ENCODE measurements around the gene SSBP1. TPM values are rescaled to one million over a fixed set of nuclear protein-coding genes. Genes with fewer than 3 reads are reported as not detected.

SSBP1 gene, protein sequence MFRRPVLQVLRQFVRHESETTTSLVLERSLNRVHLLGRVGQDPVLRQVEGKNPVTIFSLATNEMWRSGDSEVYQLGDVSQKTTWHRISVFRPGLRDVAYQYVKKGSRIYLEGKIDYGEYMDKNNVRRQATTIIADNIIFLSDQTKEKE
- total RNA-seq, result 137 and 162 TPM in 2 replicates

DNA sequence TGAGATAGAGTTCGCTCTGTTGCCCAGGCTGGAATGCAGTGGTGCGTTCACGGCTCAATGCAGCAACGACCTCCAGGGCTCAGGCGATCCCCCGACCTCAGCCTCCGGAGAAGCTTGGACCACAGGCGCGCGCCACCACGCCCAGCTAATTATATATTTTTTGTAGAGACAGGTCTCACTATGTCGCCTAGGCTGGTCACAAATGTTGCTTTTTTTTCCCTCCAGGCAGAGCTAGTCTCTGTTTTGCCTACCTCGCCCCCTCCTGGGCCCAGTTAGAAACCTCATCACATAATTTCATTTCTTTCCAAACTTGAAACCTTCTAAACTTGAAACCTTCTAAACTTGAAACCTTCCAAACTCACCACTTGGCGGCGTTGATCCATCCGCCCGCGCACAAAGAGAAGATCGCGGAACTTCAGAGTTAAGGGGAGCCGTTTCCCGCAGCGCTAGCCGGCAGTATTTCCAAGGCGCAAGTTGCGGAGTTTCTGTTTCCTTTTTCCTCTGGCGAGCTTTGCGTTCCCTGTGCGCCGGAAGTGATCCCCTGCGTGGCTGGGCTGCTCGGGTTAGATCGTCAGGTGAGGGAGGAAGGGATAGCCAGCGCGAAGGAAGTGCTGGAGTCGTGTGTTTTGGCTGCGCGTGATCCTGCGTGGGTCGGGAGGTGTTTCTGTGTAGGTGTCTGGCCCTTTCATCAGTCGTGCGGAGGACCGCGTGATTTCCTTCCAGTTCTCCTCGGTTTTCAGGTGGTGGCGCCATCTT, at the start of gene SSBP1:
SSBP1 (plus strand) TSS at position 523 of the 756 bp plus-strand sequence. CDS start 809 bp downstream, outside the sequence.

DNA sequence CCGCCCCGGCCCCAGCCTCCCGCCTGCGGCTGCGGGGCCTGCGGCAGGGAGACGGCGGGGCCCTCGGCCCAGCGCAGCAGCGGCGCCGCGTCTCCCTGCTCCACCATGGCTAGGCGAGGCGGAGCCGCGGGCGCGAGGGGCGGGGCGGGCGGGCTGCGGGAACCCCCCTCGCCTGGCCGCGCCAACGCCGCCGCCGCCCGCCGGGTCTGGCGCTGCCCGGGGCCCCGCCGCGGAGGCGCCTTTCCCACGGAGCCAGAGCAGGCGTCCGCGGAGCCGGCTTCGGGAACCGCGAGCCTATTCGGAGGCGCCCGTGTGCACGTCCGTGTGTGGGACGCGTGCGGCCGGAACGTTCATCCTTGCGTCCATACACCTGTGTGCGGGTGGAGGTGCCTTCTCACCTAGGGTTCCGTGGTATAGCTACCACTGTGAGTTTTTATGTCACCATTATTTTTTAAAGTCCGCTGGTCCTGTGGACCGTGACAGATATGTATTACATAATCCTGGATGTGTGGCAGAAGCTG, 36.1 kb upstream of the SSBP1 start, which contains the start of gene DENND11:
DENND11 (minus strand) TSS at position 120 of the 521 bp plus-strand sequence; CDS start at position 107, 13 bp downstream.

DNA sequence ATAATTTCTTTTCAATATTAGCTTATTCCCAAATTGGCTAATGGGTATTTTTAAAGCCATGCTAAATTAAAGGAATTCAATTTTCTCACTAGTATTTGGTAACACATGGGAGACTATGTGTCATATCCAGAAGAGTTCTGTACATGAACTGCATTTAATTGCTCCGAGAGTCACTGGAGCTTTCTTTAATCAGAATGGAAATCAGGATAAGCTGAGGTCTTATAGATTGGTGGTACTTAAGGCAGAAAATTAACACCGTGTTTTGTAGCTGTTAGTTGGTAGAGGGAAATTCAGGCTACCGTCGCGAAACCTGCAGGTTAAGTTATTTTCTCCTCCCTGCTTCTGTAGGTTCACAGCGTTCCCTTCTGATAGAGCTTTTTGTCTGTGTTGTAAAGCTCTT, 29.8 kb upstream of the SSBP1 start, which contains the start of gene WEE2:
WEE2 (plus strand) TSS at position 3 of the 400 bp plus-strand sequence. CDS start 406 bp downstream, outside the sequence.

DNA sequence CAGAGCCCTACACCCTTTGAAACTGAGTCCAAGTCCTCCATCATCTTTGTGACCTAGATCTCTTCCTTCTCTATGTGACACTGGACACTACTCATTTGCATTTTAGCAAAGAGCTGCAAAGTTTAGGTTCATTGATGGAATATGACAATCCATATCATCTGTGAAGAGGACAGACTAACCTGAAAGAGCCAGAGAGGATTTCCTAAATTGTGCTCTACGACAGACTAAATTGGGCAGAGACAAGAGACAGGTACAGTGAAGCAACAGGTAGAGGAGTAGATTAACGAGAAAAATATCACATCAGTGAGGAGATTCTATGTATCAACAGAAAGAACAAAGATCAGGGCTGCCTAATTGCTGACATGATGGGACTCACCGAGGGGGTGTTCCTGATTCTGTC, 25.6 kb downstream of the SSBP1 start, which contains the start of gene TAS2R3:
TAS2R3 (plus strand) TSS at position 301 of the 400 bp plus-strand sequence; CDS start at position 363, 62 bp downstream.

DNA sequence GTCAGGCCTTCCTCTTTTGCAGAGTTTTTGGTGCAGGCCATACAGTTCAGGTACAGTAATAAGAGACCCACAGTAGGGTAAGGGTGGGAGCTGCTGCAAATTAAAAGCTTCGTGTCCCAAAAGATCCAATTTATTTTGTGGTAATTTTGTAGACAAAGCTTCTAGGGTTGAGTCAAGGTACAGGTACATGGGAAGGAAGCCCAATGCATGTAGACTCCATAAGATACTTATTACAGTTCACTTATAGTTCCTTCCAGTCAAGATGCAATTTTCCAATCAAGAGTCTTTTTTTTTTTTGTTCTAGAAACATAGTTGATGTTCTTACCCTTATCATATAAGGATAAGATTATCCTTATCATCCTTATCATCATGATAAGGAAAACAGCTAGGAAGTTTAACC, 38.2 kb downstream of the SSBP1 start, which contains the start of gene TAS2R4:
TAS2R4 (plus strand) TSS at position 301 of the 400 bp plus-strand sequence. CDS start 1,815 bp downstream, outside the sequence.

DNA sequence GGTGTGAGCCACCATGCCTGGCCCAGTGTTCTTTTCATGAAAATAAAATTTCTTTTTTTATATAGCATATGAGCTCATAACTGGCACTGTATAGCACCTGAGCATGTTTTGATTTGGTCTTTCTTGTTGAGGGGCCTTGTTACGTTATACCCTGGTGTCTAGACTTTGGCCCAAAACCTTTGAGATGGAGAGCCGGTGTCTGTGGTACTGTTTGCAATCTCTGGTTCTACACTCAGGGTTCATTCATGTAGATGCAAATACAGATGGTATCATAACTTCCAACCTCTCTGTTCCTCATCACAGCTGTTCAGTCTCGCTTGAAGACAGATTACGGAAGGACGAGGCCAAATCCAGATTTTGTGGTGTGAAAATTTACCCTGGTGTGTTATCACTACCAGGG, 51.8 kb downstream of the SSBP1 start, which contains the start of gene TAS2R5:
TAS2R5 (plus strand) TSS at position 301 of the 400 bp plus-strand sequence. CDS start 145 bp downstream, outside the sequence.

Other genes starting within 250 kb of the SSBP1 start
- 15.3 and 18.2 TPM in 2 replicates for gene AGK, start 186.9 kb upstream of the SSBP1 start, total RNA-seq
- 6.0 and 9.4 TPM in 2 replicates for gene DENND11, start 36.2 kb upstream of the SSBP1 start, total RNA-seq
- not detected in 2 replicates for gene WEE2, start 30.0 kb upstream of the SSBP1 start, total RNA-seq
- 0.85 and 1.8 TPM in 2 replicates for gene TAS2R3, start 25.7 kb downstream of the SSBP1 start, total RNA-seq
- gene TAS2R4, start 38.3 kb downstream of the SSBP1 start, total RNA-seq, result 0.85 and 0.92 TPM in 2 replicates
- 0.57 and 0.92 TPM in 2 replicates for gene TAS2R5, start 51.9 kb downstream of the SSBP1 start, total RNA-seq
- not detected in 2 replicates for gene PRSS37, start 103.1 kb downstream of the SSBP1 start, total RNA-seq
- gene OR9A4, start 178.0 kb downstream of the SSBP1 start, total RNA-seq, result not detected in 2 replicates
- gene CLEC5A, start 208.6 kb downstream of the SSBP1 start, total RNA-seq, result not detected in 2 replicates
- not detected in 2 replicates for gene TAS2R38, start 235.4 kb downstream of the SSBP1 start, total RNA-seq

Data from smooth muscle cell of bladder (primary cell).